A673 (cell line): Measurements from ENCODE around the gene TUBGCP3. TPM values are rescaled to one million over a fixed set of nuclear protein-coding genes. Genes with fewer than 3 reads are reported as not detected.
A peak's percentile ranks its signal among the peaks of the same experiment; 100 is the strongest.

ENCODE experiments used
- BruUV-seq: library from RNA; stranded (reverse); fragments of 400-500 nt; replicated peaks from 2 replicates; lab custom pipeline; 2021; lab: Mats Ljungman, UMichigan
- CTCF ChIA-PET: fragments of 300-600 bp; sonication (Branson Sonifier 250); formaldehyde crosslinking; loops from one replicate; lab custom pipeline; 2022; ENCODE audit warnings: antibody characterized with exemption; lab: Charles Lee
- POLR2A ChIA-PET: fragments of 300-600 bp; sonication (Branson Sonifier 250); formaldehyde crosslinking; loops from one replicate; lab custom pipeline; 2022; ENCODE audit warnings: antibody characterized with exemption; ENCODE audit not compliant: low non-redundant PET; lab: Charles Lee
- DNase-seq: peaks from one replicate; pipeline ENCODE4 v3.0.0-alpha.2; 2015; ENCODE audit warnings: low spot score
- H3K27ac ChIP-seq: fragments of 200-600 bp; sonication (generic); 2 replicates; pipeline ENCODE4 v1.5.1; 2016; ENCODE audit warnings: mixed run types, low read depth, mild to moderate bottlenecking, mixed read lengths, antibody characterized with exemption, low read length; ENCODE audit not compliant: poor library complexity, severe bottlenecking
- H3K27me3 ChIP-seq: fragments of 200-600 bp; sonication (generic); replicated peaks from 2 replicates; pipeline ENCODE4 v1.6.1; 2017; ENCODE audit warnings: mixed run types, low read depth, mild to moderate bottlenecking, mixed read lengths, antibody characterized with exemption, low read length; ENCODE audit not compliant: insufficient read depth, poor library complexity
- H3K36me3 ChIP-seq: fragments of 200-600 bp; sonication (generic); 2 replicates; pipeline ENCODE4 v1.6.1; 2016; ENCODE audit warnings: mixed run types, mild to moderate bottlenecking, mixed read lengths, antibody characterized with exemption, low read length; ENCODE audit not compliant: insufficient read depth, poor library complexity, severe bottlenecking
- H3K4me1 ChIP-seq: fragments of 200-600 bp; sonication (generic); 2 replicates; pipeline ENCODE4 v1.6.1; 2017; ENCODE audit warnings: mixed run types, mild to moderate bottlenecking, mixed read lengths, antibody characterized with exemption, low read length; ENCODE audit not compliant: insufficient read depth, poor library complexity, severe bottlenecking
- H3K4me3 ChIP-seq: fragments of 200-600 bp; sonication (generic); 2 replicates; pipeline ENCODE4 v1.5.1; 2016; ENCODE audit warnings: low read depth, mixed run types, mild to moderate bottlenecking, mixed read lengths, low read length; ENCODE audit not compliant: poor library complexity, severe bottlenecking
- H3K9me3 ChIP-seq: fragments of 200-600 bp; sonication (generic); 2 replicates; pipeline ENCODE4 v1.6.1; 2016; ENCODE audit warnings: mixed run types, low read depth, mild to moderate bottlenecking, mixed read lengths, antibody characterized with exemption, low read length; ENCODE audit not compliant: poor library complexity, severe bottlenecking
- EZH2 ChIP-seq: fragments of 200-600 bp; sonication (generic); IDR thresholded peaks from 2 replicates; pipeline ENCODE4 v1.6.1; 2017; ENCODE audit warnings: borderline replicate concordance, low read depth, mild to moderate bottlenecking, mixed read lengths, antibody characterized with exemption, low read length; ENCODE audit not compliant: poor library complexity, severe bottlenecking
- intact Hi-C: fragments of 100-400 bp; cut with micrococcal nuclease; formaldehyde crosslinking; loops from one replicate; pipeline ENCODE4 v1.10.0; 2022; ENCODE audit not compliant: unreplicated experiment
- total RNA-seq: library from RNA; stranded (reverse); gene quantifications from 2 replicates; pipeline ENCODE4 v1.2.3, GENCODE V29; 2021
- TF ChIP-seq, protein P1 (sequence below): fragments of 300-800, 200-600 bp; sonication (generic); conservative IDR thresholded peaks from 2 replicates; pipeline ENCODE4 v1.5.1; 2017; ENCODE audit warnings: low read depth, mild to moderate bottlenecking, antibody characterized with exemption, low read length, moderate library complexity, mixed read lengths

Gene TUBGCP3
- total RNA-seq, 1 experiment from 2014 or later: 61.4 TPM

DNA sequence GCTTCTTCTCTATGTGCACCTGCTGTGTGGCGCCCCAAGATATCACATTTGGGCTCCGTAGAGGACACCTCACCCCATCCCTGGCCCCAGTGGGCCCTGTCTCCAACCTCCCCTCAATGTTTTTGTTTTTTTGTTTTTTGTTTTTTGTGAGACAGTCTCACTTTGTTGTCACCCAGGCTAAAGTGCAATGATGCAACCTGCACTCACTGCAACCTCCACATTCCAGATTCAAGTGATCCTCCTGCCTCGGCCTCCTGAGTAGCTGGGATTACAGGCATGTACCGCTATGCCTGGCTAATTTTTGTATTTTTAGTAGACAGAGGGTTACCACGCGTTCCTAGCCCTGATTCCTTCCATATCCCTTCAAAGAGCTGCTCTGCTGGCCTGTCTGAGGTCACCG is 26.9 kb upstream of the TUBGCP3 start:
- H3K36me3 ChIP-seq: no peaks in the 10 kb centered on the region
- POLR2A ChIA-PET: no interaction called here
- no peak overlapping the region for H3K4me3 ChIP-seq
- H3K9me3 ChIP-seq: no peaks in the 10 kb centered on the region
- CTCF ChIA-PET: no interaction called here
- TF ChIP-seq, protein P1, sequence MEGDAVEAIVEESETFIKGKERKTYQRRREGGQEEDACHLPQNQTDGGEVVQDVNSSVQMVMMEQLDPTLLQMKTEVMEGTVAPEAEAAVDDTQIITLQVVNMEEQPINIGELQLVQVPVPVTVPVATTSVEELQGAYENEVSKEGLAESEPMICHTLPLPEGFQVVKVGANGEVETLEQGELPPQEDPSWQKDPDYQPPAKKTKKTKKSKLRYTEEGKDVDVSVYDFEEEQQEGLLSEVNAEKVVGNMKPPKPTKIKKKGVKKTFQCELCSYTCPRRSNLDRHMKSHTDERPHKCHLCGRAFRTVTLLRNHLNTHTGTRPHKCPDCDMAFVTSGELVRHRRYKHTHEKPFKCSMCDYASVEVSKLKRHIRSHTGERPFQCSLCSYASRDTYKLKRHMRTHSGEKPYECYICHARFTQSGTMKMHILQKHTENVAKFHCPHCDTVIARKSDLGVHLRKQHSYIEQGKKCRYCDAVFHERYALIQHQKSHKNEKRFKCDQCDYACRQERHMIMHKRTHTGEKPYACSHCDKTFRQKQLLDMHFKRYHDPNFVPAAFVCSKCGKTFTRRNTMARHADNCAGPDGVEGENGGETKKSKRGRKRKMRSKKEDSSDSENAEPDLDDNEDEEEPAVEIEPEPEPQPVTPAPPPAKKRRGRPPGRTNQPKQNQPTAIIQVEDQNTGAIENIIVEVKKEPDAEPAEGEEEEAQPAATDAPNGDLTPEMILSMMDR: no peak
- no peak for TF ChIP-seq EZH2
- DNase-seq: no peak
- H3K4me1 ChIP-seq: no peaks in the 10 kb centered on the region
- no TSS peak for BruUV-seq
- H3K27ac ChIP-seq: no peak overlapping the region
- H3K27me3 ChIP-seq: peaks cover 28% of the 10 kb centered on the region
- intact Hi-C loops: no loop called here

DNA sequence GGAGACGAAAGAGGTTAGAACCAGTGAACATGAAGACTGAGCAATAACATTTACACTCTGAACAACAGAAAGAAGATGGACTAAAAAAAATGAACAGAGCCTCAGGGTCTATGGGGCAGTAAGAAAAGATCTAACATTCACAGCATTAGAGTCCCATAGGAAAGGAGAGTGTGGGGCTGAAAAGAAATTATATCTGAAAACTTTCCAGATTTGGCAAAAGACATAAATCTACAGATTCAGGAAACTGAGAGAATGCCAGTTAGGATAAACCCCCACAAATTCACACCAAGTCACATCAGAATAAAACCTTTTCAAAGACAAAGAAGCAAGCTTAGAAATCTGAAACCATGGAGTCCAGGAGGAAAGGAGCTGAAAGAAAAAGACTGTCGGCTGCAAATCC is 20.3 kb upstream of the TUBGCP3 start:
- H3K4me3 ChIP-seq: no peak overlapping the region
- TF ChIP-seq, protein P1: no peak
- TF ChIP-seq EZH2: no peak
- no TSS peak for BruUV-seq
- peaks cover 12% of the 10 kb centered on the region for H3K27me3 ChIP-seq
- DNase-seq: no peak
- H3K4me1 ChIP-seq: no peaks in the 10 kb centered on the region
- H3K27ac ChIP-seq: no peak overlapping the region
- no peaks in the 10 kb centered on the region for H3K9me3 ChIP-seq
- ChIA-PET CTCF (no interaction called here), POLR2A (no interaction called here)
- H3K36me3 ChIP-seq: no peaks in the 10 kb centered on the region
- intact Hi-C loops: loop anchor here (5.0 kb wide), 1 partner anchor 511 kb away; no protein-coding TSS in a partner anchor

DNA sequence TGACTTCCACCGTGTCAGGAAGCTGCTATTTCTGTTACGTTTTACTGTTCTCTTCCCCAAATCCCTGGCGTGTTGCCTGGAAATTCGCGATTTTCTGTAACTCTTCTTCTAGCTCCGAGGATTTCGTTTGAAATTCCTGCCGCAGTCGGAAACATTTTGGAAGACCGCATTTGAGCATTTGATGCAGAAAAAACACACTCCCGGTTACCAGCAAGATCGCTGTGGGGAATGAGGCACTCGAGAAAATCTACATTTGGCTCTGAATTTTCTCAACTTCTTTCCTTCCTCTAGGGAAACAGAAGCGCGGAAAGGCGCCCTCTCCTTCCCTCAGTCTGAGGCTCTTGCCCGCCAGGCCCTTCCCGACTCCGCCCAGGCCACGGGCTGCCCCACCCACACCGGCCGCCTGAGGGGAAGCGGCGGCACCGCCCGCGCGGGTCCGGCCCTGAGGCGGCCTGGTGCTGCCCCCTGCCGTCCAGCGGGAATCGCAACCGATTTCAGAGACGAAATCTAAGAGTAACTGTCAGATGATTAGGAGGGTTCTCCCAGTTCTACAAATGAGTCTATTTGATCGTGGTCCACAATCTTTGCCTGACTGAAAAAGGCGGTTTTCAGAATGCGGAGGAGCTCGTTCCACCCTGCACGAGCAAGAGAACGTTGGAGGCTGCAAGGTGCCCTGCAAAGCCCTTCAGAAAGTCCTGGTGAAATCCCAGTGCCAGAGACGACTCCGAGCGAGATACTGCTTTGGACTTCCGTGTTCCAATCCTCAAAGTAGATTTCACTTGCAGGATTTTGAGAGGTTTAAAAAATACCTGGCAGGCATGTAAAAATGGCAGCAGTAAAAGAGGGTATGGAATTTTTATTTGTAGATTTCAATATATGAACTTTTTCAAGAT is 18.4 kb upstream of the TUBGCP3 start:
- no peak for TF ChIP-seq EZH2
- TF ChIP-seq, protein P1: peak; percentile 90
- intact Hi-C loops: loop anchor here (1.0 to 5.0 kb wide), 3 partner anchors 160 to 1132 kb away; no protein-coding TSS in a partner anchor
- CTCF ChIA-PET: interaction anchor here (1.1 kb wide), 1 partner anchor 1132 kb away, joined by 5 read pairs; no protein-coding TSS in a partner anchor
- no peaks in the 10 kb centered on the region for H3K36me3 ChIP-seq
- H3K4me3 ChIP-seq: peak overlapping the region; percentile 41
- peaks cover 12% of the 10 kb centered on the region for H3K27me3 ChIP-seq
- H3K4me1 ChIP-seq: no peaks in the 10 kb centered on the region
- BruUV-seq: no TSS peak
- peak; percentile 94 for DNase-seq
- no peaks in the 10 kb centered on the region for H3K9me3 ChIP-seq
- H3K27ac ChIP-seq: peak overlapping the region; percentile 20
- POLR2A ChIA-PET: interaction anchor here (0.6 kb wide), 2 partner anchors 19 to 27 kb away, joined by 3 read pairs; partner anchors contain the start of gene TUBGCP3
